ENCODE results near the gene STARD10.

DNA sequence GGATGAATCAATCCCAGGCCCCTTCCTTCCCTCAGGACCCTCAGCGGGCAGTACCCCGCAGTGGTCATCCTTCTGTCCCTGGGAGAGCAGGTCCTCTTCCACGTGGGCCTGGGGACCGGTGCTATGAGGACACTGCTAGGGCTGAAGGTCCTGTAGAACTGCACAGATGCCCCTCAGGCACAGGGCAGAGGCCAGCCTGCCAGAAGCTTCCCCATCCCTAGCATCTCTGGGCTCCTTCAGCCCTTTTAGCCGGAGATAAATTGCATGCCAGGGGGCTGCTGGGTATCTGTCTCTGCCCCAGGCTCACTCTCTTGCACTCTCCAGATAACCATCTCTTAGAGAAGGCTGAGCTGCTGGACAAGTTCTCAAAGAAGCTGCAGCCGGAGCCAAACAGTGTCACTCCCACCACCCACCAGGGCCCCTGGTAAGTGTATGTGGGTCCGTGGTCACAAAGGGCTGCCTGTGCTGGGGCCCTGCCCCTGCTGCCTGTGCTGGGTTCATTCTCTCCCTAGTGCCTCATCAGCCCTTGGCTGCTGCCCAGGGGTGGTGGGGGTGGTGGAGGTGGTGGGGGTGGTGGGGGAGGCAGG is 22.6 kb upstream of the STARD10 start:
- TF ChIP-seq, protein P1, sequence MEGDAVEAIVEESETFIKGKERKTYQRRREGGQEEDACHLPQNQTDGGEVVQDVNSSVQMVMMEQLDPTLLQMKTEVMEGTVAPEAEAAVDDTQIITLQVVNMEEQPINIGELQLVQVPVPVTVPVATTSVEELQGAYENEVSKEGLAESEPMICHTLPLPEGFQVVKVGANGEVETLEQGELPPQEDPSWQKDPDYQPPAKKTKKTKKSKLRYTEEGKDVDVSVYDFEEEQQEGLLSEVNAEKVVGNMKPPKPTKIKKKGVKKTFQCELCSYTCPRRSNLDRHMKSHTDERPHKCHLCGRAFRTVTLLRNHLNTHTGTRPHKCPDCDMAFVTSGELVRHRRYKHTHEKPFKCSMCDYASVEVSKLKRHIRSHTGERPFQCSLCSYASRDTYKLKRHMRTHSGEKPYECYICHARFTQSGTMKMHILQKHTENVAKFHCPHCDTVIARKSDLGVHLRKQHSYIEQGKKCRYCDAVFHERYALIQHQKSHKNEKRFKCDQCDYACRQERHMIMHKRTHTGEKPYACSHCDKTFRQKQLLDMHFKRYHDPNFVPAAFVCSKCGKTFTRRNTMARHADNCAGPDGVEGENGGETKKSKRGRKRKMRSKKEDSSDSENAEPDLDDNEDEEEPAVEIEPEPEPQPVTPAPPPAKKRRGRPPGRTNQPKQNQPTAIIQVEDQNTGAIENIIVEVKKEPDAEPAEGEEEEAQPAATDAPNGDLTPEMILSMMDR (IDR thresholded peaks at IDR 0.05) = no peak
- no peak for TF ChIP-seq POLR2A (IDR thresholded peaks at IDR 0.05)

Data from testis (tissue), 2 donors.